ENCODE measurements around the gene CLEC14A.

DNA sequence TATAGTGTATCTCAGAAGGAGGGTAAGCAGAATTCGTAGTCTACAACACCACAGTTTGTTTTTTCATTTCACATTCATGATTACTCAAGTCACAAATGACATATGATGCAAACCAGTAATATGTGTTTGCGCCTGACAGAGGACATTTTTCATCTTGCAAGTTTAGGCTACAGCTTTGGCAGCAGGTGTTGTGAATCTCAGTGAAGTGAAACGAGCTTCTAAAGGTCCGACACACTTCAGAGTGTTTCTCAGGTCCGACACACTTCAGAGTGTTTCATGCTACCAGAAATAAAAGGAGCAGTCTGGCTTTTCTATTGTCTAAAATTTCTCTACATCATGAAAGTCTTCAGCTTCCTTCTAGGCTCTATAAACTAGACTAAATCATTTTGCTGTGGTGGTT is 22.7 kb downstream of the CLEC14A start:
- no peak for TF ChIP-seq CTCF (IDR thresholded peaks at IDR 0.05)
- TF ChIP-seq EP300 (IDR thresholded peaks at IDR 0.05) = no peak
